Measurements from ENCODE around the gene GNG7.

The GNG7 gene

GRCh38 chr19:2551864-2552185 lies 150.7 kb downstream of the GNG7 start:
- ATAC-seq = no peak
- no peak for TF ChIP-seq ZC3H10 (CRISPR knock-in tag; IDR thresholded peaks at IDR 0.05)
- TF ChIP-seq PATZ1 (CRISPR knock-in tag; IDR thresholded peaks at IDR 0.05; ENCODE audit: borderline replicate concordance) = no peak
- no peak for TF ChIP-seq ZFP3 (CRISPR knock-in tag; IDR thresholded peaks at IDR 0.05)
- no peak for TF ChIP-seq GLIS3 (CRISPR knock-in tag; IDR thresholded peaks at IDR 0.05)
- no peak for TF ChIP-seq POU6F1 (CRISPR knock-in tag; IDR thresholded peaks at IDR 0.05; ENCODE audit: borderline replicate concordance, low read depth)
- TF ChIP-seq TSHZ2 (CRISPR knock-in tag; IDR thresholded peaks at IDR 0.05) = no peak
- no peak for TF ChIP-seq CSRNP3 (CRISPR knock-in tag; IDR thresholded peaks at IDR 0.05)
- no peak for TF ChIP-seq TCF4 (CRISPR knock-in tag; IDR thresholded peaks at IDR 0.05; ENCODE audit: borderline replicate concordance)
- TF ChIP-seq CSDC2 (CRISPR knock-in tag; IDR thresholded peaks at IDR 0.05) = no peak
- no peak for TF ChIP-seq ZNF70 (CRISPR knock-in tag; IDR thresholded peaks at IDR 0.05)
- no peak for TF ChIP-seq PPARA (CRISPR knock-in tag; IDR thresholded peaks at IDR 0.05; ENCODE audit: borderline replicate concordance)
- no peak for TF ChIP-seq ESRRG (CRISPR knock-in tag; IDR thresholded peaks at IDR 0.05)
- no peak for TF ChIP-seq RARB (CRISPR knock-in tag; IDR thresholded peaks at IDR 0.05)

- TF ChIP-seq CSRNP3 (CRISPR knock-in tag; IDR thresholded peaks at IDR 0.05) (no peak), ZC3H10 (CRISPR knock-in tag; IDR thresholded peaks at IDR 0.05) (no peak), ZNF70 (CRISPR knock-in tag; IDR thresholded peaks at IDR 0.05) (no peak), ZFP3 (CRISPR knock-in tag; IDR thresholded peaks at IDR 0.05) (no peak), TOX (CRISPR knock-in tag; IDR thresholded peaks at IDR 0.05; ENCODE audit: borderline replicate concordance) (no peak), ESRRG (CRISPR knock-in tag; IDR thresholded peaks at IDR 0.05) (no peak), PATZ1 (CRISPR knock-in tag; IDR thresholded peaks at IDR 0.05; ENCODE audit: borderline replicate concordance) (no peak)
- ATAC-seq = no peak
Observed at GRCh38 chr19:2551172-2551863, 151.2 kb downstream of the GNG7 start.

GRCh38 chr19:2550431-2551171 lies 151.9 kb downstream of the GNG7 start:
- no peak for TF ChIP-seq ZNF8 (CRISPR knock-in tag; IDR thresholded peaks at IDR 0.05)
- no peak for TF ChIP-seq ZFP3 (CRISPR knock-in tag; IDR thresholded peaks at IDR 0.05)
- no peak for TF ChIP-seq ZNF565 (CRISPR knock-in tag; conservative IDR thresholded peaks at IDR 0.05; ENCODE audit: low read depth)
- no peak for TF ChIP-seq OSR1 (CRISPR knock-in tag; IDR thresholded peaks at IDR 0.05)
- TF ChIP-seq GLIS3 (CRISPR knock-in tag; IDR thresholded peaks at IDR 0.05) = no peak
- TF ChIP-seq RARB (CRISPR knock-in tag; IDR thresholded peaks at IDR 0.05) = no peak
- TF ChIP-seq SNAI2 (CRISPR knock-in tag; IDR thresholded peaks at IDR 0.05) = no peak
- no peak for TF ChIP-seq CSDC2 (CRISPR knock-in tag; IDR thresholded peaks at IDR 0.05)
- no peak for TF ChIP-seq ZFP30 (CRISPR knock-in tag; IDR thresholded peaks at IDR 0.05)
- TF ChIP-seq CSRNP3 (CRISPR knock-in tag; IDR thresholded peaks at IDR 0.05) = no peak
- TF ChIP-seq TOX (CRISPR knock-in tag; IDR thresholded peaks at IDR 0.05; ENCODE audit: borderline replicate concordance) = no peak
- no peak for TF ChIP-seq ARNTL (CRISPR knock-in tag; IDR thresholded peaks at IDR 0.05; ENCODE audit: borderline replicate concordance, low read depth)
- ATAC-seq = no peak; the same call in 2 of the 3 replicates
